Myocyte (in vitro differentiated cells): ENCODE results near the gene GCKR. TPM values are rescaled to one million over a fixed set of nuclear protein-coding genes. Genes with fewer than 3 reads are reported as not detected.

Experiments
- DNase-seq: peaks from one replicate; pipeline ENCODE4 v3.0.0-alpha.2; 2012; ENCODE audit warnings: low read depth
- polyA plus RNA-seq: library from polyadenylated mRNA; unstranded; fragments of >200 nt; gene quantifications from one replicate; pipeline ENCODE4 v1.2.1, GENCODE V29; 2012; ENCODE audit warnings: missing spikeins
- total RNA-seq: library from RNA; depleted of rRNA; stranded (reverse); fragments of >200 nt; gene quantifications from 2 replicates; pipeline ENCODE4 v1.2.3, GENCODE V29; 2014

GCKR gene, protein sequence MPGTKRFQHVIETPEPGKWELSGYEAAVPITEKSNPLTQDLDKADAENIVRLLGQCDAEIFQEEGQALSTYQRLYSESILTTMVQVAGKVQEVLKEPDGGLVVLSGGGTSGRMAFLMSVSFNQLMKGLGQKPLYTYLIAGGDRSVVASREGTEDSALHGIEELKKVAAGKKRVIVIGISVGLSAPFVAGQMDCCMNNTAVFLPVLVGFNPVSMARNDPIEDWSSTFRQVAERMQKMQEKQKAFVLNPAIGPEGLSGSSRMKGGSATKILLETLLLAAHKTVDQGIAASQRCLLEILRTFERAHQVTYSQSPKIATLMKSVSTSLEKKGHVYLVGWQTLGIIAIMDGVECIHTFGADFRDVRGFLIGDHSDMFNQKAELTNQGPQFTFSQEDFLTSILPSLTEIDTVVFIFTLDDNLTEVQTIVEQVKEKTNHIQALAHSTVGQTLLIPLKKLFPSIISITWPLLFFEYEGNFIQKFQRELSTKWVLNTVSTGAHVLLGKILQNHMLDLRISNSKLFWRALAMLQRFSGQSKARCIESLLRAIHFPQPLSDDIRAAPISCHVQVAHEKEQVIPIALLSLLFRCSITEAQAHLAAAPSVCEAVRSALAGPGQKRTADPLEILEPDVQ
- not detected in 2 replicates for total RNA-seq
- polyA plus RNA-seq: 0.09 TPM

DNA sequence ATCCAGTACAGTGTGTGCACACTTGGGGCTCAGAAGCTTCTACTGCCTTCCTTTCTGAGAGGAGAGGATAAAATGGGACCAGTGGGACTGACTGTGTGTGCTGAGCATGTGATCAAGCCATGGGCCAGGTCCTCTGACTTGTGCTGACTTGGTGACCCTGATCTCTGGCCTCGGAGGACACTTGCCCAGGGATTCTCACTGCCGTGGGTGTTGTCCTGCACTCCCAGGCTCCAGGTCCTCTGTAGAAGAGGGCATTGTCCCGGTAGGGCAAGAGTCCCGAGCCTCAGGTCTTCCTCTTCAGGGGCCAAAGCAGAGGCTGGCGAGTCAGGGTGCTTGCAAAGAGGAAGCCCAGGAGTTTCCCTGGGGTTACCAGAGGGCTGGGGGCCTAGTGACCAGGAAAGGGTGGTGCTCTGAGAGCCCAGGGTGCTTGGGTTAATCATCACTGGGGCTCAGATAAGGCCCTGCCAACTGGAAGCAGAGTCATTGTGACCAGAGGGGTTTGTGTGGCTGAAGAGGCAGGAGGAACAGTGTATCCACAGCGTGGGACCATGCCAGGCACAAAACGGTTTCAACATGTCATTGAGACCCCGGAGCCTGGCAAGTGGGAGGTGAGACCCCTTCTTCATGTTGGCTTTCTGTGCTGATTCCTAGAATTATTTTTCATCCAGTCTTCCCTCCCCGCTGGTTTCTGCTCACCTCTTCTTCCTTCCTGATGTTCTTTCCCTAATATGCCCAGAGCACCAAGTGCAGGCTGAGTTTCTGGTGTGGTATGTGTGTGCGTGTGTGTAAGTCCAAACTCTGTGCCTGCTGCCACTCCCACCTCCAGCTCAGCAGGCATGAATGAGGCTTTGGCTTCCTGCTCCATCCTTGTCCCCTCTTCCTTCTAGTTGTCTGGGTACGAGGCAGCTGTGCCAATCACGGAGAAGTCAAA is at the start of gene GCKR:
Gene GCKR (plus strand): TSS at position 483 of the 931 bp plus-strand sequence. CDS start 66 bp downstream, at position 549.
- no peak for DNase-seq

DNA sequence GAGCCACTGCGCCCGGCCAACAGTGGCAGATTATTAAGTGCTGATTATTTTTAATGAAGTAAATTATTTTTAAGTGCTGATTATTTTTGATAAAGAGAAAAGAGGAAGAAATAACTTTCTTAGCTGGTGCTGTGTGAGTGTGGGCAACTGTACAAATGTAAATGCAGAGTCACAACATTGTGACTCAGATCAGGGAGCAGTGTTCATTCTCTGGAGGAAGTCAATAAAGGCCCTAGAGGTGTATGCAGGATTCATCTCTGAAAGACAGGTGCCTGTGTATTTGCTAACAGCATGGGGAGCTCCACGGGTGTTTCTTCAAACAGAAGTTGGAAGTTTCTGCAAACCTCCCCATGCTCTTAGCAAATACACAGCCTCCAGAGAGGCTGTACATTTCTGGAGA is 48.3 kb upstream of the GCKR start:
- no peak for DNase-seq

DNA sequence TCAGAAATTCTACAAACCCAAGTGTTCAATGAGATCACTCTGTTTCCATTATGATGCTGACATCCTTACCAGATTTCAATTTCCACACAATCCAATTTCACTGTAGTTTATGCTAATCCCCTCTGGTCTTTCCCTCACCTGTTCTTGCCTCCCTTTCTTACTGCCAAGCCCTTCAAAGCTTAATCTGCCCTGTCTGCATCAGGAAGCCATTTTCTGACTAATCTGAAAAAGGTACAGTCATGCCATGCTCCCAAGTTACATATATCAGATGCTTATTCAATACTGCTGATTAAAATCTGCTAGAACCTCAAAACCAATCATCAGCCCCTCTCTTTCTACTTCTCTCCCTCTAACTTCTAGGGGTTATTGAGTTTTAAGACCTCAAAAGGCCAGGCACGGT is 45.5 kb upstream of the GCKR start:
- no peak for DNase-seq

DNA sequence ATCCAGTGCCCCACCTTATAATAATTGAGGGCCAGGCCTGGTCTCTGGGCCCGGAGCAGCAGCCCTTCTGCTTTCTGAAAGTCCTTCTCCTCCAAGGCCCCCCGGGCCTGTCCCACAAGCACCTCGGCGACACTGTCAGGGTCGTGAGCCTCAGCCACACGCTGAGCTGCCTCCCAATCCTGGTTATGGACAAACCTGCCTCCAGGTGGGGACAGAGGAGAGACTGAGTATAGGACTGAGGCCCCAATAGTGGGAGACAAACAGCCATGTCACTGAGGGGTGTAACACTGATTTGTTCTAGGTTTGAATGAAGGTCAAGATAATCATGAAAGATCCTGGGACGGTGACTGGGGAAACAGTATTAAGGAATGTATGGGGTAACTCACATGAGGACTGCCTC is 42.7 kb upstream of the GCKR start:
- no peak for DNase-seq

DNA sequence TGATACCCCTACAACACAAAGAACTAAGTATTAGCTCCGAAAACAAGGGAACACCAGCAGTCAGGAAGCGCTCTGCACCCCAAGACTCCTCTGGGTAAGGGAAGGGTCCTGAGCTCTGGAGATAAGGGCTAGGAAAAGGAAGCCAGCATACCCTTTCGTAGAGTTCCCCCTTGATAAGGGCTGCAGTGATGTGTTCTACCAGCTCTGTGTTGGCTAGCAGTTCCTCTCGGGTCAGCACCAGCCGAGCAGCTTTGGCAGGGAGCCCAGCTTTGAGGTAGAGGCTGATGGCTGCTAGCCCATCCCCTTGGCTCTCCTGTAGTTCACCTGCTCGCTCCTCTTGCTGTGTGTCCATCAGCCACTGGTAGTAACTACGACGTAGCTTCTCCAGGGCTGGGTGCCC is 35.5 kb upstream of the GCKR start:
- no peak for DNase-seq

DNA sequence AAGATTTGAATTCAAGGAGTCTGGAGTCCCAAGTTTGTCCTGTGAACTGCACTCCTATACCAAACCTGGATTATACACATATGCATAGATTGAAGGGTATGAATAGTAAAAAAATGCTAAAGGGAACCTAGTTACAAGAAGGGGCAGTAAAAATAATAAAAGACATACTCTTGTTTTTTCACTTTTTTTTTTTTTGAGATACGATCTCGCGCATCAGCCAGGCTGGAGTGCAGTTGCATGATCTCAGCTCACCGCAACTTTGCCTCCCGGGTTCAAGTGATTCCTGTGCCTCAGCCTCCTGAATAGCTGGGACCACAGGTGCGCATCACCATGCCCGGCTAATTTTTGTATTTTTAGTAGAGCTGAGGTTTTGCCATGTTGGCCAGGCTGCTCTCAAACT is 32.2 kb upstream of the GCKR start:
- DNase-seq: no peak

DNA sequence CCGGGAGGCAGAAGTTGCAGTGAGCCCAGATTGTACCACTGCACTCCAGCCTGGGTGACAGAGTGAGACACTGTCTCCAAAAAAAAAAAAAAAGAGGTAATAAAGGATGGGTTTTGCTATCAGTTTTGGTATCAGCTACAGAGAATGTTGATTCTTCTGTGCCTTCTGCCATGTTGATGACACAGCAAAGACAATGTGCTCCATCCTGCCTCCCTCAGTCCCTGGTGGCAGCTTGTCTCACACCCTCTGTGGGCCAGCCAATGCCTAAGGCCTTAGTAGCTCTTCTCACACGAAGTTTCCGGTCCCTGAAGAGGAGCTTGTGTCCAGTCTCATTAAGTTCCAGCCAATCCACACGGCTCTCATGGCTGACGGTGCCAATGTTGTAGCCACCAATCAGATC is 24.7 kb upstream of the GCKR start:
- no peak for DNase-seq

DNA sequence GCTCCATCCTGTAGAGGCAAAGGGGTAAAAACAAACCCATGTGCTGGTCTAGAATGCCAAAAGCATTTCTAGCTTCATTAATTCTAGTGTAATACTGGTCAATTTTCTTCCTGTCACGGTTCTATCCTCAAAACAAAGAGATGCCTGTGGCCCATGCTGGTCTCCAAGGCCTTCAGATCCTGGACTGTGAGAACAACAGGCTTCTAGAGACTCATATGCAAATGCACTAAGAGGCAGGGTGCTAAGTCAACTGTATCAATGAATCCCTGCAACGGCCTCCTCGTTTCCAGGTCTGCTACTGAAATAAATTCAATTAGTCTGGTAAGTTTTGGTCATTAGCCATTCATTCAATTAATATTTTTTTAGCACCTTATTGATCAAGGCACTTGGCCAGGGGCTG is 11.1 kb upstream of the GCKR start:
- no peak for DNase-seq

DNA sequence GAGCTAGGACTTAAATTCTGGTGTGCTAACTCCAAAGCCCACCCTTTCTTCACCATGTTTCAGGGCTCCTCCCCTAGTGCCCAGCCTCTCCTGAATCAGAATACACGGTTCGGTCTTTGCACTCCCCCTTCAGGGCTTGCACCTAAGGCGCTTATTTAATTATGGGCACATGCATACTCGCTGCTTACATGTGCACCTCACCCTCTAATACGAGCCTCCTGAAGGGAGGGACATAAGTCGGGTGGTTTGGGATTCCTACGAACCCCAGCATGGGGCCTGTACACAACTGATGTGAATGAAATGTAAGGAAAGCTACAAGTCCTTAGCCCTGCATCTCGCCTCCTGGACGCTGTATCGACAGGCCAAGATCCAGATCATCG is 7.5 kb upstream of the GCKR start:
- no peak for DNase-seq

DNA sequence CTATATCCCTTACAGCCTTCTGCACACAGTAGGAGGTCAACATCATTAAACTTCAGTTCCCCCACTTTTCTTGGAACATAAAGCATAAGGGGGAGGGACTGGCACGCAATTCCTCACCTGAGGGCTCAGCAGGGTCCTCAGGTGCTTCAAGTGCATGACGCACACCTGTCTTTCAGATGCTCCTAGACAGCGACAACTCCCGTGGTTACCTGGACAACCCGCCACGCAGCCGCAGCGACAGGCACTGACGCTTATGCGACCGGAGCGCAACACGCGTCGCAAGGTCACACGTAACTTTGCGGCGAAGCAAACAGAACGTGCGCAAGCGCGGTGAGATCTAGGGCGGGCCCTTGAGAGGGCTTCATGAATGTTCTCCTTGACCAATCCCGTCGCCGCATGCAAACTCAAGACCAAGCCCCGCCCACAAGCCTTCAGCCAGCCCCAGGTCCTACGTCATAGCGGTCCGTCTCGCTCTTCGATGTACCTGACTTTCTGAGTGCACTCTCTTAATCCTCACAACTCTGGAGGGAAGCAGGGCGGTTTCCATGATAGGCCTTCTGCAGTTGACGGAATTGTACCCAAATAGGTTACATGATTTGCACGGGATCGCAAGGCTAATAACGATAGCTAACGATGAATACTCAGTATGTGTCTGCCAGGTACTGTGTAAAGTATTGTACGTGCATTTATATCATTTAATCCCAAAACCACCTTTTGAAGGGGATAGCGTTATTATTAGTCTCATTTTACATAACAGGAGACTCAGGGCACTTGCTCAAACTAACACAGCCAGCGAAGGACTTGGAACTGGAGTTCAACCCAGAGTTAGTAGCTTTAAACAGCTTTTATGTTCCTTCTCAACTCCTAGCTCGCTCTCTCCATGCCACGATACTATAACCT is 6.9 kb upstream of the GCKR start, which contains the start of gene IFT172:
Gene IFT172 (minus strand): TSS at position 246 of the 900 bp plus-strand sequence. CDS start 90 bp downstream, at position 156.
- DNase-seq: peak; percentile 92

DNA sequence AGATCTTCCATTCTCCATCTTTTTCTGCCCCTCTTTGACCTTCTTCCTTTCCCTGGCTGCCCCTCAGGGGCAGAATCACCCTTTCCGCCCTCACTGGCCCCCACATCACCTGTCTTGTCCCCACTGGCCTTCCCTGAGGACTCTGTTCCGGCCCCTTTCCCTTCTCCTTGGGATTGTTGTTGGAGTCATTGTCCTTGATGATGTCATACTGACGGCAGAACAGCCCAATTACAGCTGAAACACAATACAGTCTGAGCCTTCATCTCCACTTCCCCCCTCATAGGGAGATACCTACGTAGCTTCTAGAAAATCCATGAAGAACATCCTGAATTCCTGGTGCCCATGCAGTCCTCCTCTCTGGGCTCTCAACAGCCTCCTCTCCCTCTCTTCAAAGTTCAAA is 4.1 kb upstream of the GCKR start:
- DNase-seq: no peak

DNA sequence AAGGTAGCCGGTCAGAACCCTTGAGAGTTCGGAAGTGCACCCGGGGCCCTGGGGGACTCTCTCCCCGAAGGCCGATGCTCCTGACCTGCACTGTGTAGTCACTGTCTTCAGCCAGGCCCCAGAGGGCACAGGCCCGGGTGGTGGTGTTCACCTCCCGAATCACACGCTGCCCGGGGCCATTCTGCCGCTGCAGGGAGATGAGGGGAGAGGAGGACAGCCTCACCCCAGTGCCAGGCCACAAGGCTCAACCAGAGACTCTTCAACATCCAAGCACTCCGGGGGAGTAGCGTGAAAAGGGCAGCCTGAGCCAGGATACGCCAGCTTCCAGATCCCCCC is 2.7 kb upstream of the GCKR start:
- DNase-seq: no peak

DNA sequence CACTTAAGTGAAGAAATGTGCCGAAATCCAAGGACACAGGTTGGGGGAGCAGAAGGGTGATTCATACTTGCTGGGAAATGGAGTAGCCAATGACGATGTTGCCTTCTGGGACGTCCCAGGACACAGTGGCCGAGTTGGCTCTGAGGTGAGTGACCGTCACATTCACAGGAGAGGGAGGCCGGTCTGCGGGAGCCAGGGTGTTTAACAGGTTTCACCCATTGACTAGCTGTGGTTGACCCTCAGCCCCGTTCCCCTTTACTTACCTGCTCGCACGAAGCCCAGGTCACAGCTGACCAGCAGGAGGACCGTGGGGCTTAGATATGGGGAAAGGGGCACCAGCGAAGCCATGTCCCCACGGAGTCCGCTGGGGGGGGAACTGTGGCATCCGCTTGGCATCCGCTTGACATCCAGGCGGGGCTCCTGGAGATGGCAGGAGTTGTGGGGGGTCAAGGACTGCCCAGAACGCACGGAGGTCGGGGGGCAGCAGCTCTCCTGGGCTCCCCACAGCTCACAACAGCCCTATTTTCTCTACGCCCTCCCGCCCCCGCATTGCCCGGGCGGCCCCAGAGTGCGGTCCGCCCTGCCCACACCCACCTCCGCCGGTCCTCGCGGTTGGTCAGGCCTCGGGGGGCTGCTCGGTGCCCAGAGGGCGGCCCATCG is 2.2 kb upstream of the GCKR start:
- no peak for DNase-seq

DNA sequence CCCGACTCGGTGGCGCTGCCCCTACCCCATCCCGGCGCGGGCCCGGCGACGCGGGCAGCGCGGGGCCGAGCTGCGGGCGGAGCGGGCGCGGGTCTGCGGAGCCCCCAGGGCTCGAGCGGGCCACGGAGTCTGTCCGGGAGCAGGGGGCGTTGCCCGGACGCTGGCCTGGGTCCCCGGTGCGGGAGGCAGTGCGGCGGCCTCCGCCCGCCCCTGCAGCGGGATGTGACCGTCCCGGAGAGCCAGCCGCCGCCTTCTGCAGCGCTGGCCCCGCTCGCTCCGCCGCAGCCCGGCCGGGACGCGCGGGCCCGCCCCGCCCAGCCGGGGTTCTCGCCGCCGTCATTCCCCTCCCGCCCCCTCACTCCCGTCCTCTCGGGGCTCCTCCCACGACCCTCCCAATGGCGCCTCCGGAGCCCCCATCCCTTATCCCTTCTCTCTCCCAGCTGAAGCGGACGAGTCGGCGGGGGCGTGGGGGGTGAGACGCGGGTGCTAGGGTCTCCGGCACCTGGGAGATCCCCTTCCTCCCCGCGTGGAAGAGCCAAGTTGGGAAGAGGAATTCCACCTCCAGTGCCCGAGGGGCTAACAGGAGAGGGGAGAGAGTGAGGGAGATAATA is 1.6 kb upstream of the GCKR start, which contains the start of gene FNDC4:
Gene FNDC4 (minus strand): TSS at position 257 of the 611 bp plus-strand sequence. CDS start 521 bp downstream, outside the sequence.
- no peak for DNase-seq

DNA sequence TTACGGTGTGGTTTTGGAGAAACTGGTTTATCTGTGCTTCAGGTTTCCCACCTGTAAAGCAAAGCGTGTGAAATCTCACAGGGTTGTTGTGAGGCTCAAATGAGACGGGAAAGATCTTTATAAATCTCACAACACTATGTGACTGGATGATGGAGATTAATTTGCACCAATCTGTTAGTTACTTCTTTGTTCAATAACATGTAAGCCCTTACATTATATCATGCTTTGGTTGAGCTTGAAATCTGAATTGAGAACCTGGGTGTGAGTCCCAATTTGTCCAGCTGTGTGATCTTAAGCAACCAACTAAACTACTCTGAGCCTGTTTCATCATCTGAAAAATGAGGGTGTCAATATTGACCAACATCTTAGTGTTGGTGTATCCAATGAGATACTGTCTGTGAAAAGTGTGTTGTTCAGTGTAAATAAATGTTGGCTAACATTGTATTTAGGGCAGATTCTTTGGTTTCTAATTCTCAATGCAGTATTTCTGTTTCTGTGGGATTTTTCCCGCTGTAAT is 741 bp upstream of the GCKR start:
- no peak for DNase-seq

DNA sequence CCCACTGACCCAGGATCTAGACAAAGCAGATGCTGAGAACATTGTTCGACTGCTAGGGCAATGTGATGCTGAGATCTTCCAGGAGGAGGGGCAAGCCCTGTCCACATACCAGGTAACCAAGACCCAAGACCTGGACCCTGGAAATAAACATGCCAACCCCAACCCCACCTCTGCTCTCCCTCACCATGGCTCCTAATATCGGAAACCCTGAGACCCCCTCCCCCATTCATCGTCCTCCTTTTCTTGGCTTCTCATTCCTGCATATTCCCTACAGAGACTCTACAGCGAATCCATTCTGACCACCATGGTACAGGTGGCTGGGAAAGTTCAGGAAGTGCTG is 619 bp downstream of the GCKR start:
- DNase-seq: no peak

DNA sequence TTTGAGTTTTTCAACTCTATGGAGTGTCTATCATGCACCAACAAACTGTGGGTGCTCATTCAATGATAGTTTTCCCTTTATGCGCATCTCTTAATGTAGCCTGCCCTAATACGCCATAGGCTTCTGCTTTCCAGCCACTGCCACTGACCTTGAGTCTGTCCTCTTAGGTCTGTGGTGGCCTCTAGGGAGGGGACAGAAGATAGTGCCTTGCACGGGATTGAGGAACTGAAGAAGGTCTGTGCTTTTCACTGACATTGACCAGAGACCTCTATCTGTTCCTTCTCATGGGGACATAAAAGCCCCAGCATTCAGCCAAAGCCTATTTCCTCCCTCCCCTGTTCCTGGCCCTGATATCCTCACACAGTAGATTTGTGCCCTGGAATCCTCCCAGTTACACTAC is 2.3 kb downstream of the GCKR start:
- DNase-seq: no peak

DNA sequence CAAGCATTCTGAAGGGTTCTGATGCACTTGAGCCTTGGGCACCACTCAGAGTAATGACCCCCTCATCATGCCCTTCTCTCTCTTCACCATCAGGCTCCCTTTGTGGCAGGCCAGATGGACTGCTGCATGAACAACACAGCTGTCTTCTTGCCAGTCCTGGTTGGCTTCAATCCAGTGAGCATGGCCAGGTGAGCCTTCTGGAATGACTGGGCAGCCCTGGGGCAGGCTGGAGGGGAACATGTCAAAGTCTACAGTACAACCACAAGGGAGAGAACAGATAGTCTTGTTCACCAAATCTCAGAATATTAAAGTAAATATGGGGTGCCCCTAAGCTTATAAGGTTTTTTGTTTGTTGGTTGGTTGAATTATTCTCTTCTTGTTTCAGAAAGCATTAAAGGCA is 4.4 kb downstream of the GCKR start:
- DNase-seq: peak; percentile 69

DNA sequence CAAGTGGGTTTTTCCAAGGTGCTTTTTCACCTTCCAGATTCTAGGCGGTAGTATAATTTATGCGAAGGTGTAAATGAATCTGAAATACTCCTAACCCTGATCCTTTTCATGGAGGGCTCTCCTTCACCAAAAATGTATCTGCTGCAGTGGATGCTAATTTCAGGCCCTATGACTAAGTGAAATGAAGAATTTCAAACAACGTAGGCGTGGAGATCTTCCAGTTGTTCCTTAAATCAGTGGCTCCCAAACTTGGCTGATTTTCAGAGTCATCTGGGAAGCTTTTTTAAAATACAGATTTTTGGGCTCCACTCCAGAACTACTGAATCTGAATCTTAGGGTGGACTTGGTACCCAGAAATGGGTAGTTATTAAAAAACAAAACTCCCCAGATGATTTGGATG is 5.5 kb downstream of the GCKR start:
- DNase-seq: peak; percentile 80

DNA sequence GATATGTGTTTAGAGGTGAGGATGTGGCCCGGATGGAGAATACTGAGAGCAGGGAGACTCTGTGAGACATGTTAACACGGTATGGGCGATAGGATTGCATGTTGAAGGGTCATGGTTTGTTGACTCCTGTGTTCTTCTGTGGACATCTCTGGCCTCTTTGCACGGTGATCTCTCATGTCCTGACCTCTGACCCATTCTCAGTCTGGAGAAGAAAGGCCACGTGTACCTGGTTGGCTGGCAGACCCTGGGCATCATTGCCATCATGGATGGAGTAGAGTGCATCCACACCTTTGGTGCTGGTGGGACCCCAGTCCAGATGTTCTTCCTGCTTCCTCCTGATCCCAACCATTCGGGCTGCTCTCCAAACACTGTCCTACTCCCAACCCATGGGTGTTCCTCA is 9.9 kb downstream of the GCKR start:
- no peak for DNase-seq
